Myometrial cell (primary cell): ENCODE data around the gene TBC1D26. TPM values are rescaled to one million over a fixed set of nuclear protein-coding genes. Genes with fewer than 3 reads are reported as not detected.

Experiments used
- total RNA-seq: library from RNA; depleted of rRNA; stranded (reverse); fragments of >200 nt; gene quantifications from 2 replicates; pipeline ENCODE4 v1.2.3, GENCODE V29; 2015

Gene TBC1D26
- total RNA-seq, result not detected in 2 replicates

GRCh38 chr17:15731900-15732299, at the start of gene TBC1D26:
TSS of gene TBC1D26 (plus strand) at chr17:15732283. CDS start at chr17:15735349, 3,066 bp downstream.

GRCh38 chr17:15683824-15684478, 48.1 kb upstream of the TBC1D26 start, which contains the start of gene TRIM16:
TSS of gene TRIM16 (minus strand) at chr17:15684311. CDS start at chr17:15651609, 32,702 bp downstream.

GRCh38 chr17:15699413-15699924, 32.6 kb upstream of the TBC1D26 start, which contains the start of gene ZNF286A:
TSS of gene ZNF286A (plus strand) at chr17:15699752. CDS start at chr17:15700330, 578 bp downstream.

Other genes starting within 250 kb of the TBC1D26 start
- 6.9 and 10.7 TPM in 2 replicates for gene TVP23C, start 168.8 kb upstream of the TBC1D26 start, total RNA-seq
- not detected in 2 replicates for gene FBXW10B, start 112.6 kb upstream of the TBC1D26 start, total RNA-seq
- gene TRIM16, start 48.0 kb upstream of the TBC1D26 start, total RNA-seq, result 30.6 and 47.3 TPM in 2 replicates
- gene ZNF286A, start 32.5 kb upstream of the TBC1D26 start, total RNA-seq, result 10.8 and 28.3 TPM in 2 replicates
- gene ADORA2B, start 212.8 kb downstream of the TBC1D26 start, total RNA-seq, result 64.0 and 65.2 TPM in 2 replicates